Testis (tissue), 3 donors: Measurements from ENCODE around the gene HPD. TPM values are rescaled to one million over a fixed set of nuclear protein-coding genes. Genes with fewer than 3 reads are reported as not detected.
"Not testable (repeated sequence)": the region's sequence is repeated elsewhere in the genome, so short reads cannot be mapped to it uniquely, and the experiment has no call there.

Experiments used
- DNase-seq: peaks from one replicate; pipeline ENCODE4 v3.0.0-alpha.2; 2019
- H3K27ac ChIP-seq, 2 donors: fragments of 200-600 bp; sonication (generic); one replicate each; pipeline ENCODE4 v1.5.1; 2019
- H3K27me3 ChIP-seq: fragments of 200-600 bp; sonication (generic); one replicate; pipeline ENCODE4 v1.5.1; 2019
- H3K36me3 ChIP-seq: fragments of 200-600 bp; sonication (generic); one replicate; pipeline ENCODE4 v1.5.1; 2017; ENCODE audit warnings: low read depth; ENCODE audit errors: missing control alignments
- H3K4me1 ChIP-seq: fragments of 200-600 bp; sonication (generic); one replicate; pipeline ENCODE4 v1.5.1; 2019
- H3K4me3 ChIP-seq, 2 donors: fragments of 200-600 bp; sonication (generic); one replicate each; pipeline ENCODE4 v1.5.1; 2017 to 2019
- H3K9me3 ChIP-seq: fragments of 200-600 bp; sonication (generic); one replicate; pipeline ENCODE4 v1.5.1; 2017
- POLR2A ChIP-seq: fragments of 450-650 bp; IDR thresholded peaks from one replicate; pipeline ENCODE4 v1.6.1; 2017; ENCODE audit warnings: antibody characterized with exemption, mild to moderate bottlenecking, moderate library complexity
- WGBS, 2 donors: methylation state at CpG; one replicate each; pipeline ENCODE4 v1.1.5; 2018; 5-methylcytosine and 5-hydroxymethylcytosine counted together
- intact Hi-C: fragments of 100-400 bp; cut with DNase I; formaldehyde crosslinking; loops from one replicate; pipeline ENCODE4 v1.15.1; 2023; ENCODE audit warnings: low total_unique reads
- polyA plus RNA-seq: library from polyadenylated mRNA; stranded (reverse); fragments of 350-450 nt; fragmentation: Illumina TruSeq; extraction: RNeasy Lipid Tissue Mini Kit (QIAGEN cat#74804); gene quantifications from one replicate; pipeline ENCODE4 v1.2.3, GENCODE V29; 2014; ENCODE audit warnings: low read depth, low replicate concordance; ENCODE audit not compliant: insufficient read depth
- total RNA-seq, 2 donors: library from RNA; depleted of rRNA; stranded (reverse); fragments of >200 nt; gene quantifications; one replicate each; pipeline ENCODE4 v1.2.3, GENCODE V29; 2016
- TF ChIP-seq, protein P1 (sequence below), 3 experiments: fragments of 450-650 bp in 2 of 3; fragments of 200-600 bp in 1 of 3; sonication (generic) in 1 of 3; IDR thresholded peaks; one replicate each; pipeline ENCODE4 v1.5.1; 2016 to 2019; ENCODE audit warnings: antibody characterized with exemption in 3 of 3, mild to moderate bottlenecking in 2 of 3, moderate library complexity in 1 of 3

HPD gene
- total and polyA plus RNA-seq, 3 donors from 2014 or later: 5.9 to 11.6 (median 10.6) TPM

GRCh38 chr12:121793838-121794533 is 64.7 kb downstream of the HPD start:
- Histone ChIP-seq H3K27me3 (no peaks in the 10 kb centered on the region), H3K4me3 (peak overlapping the region; percentile 53 to 59), H3K27ac (peak overlapping the region in 1 of 2 donors; percentile 78), H3K36me3 (no peaks in the 10 kb centered on the region), H3K9me3 (no peaks in the 10 kb centered on the region), H3K4me1 (peaks cover 55% of the 10 kb centered on the region)
- peak; percentile 91 for DNase-seq
- intact Hi-C loops: loop anchor here (2.0 to 5.0 kb wide), 2 partner anchors 17 to 92 kb away; no protein-coding TSS in a partner anchor
- TF ChIP-seq POLR2A: no peak
- TF ChIP-seq, protein P1, sequence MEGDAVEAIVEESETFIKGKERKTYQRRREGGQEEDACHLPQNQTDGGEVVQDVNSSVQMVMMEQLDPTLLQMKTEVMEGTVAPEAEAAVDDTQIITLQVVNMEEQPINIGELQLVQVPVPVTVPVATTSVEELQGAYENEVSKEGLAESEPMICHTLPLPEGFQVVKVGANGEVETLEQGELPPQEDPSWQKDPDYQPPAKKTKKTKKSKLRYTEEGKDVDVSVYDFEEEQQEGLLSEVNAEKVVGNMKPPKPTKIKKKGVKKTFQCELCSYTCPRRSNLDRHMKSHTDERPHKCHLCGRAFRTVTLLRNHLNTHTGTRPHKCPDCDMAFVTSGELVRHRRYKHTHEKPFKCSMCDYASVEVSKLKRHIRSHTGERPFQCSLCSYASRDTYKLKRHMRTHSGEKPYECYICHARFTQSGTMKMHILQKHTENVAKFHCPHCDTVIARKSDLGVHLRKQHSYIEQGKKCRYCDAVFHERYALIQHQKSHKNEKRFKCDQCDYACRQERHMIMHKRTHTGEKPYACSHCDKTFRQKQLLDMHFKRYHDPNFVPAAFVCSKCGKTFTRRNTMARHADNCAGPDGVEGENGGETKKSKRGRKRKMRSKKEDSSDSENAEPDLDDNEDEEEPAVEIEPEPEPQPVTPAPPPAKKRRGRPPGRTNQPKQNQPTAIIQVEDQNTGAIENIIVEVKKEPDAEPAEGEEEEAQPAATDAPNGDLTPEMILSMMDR (IDR thresholded peaks at IDR 0.05): peak; percentile 97 to 100 (median 99)
- 0% methylated on average over 20 to 45 of the region's 59 CpGs for WGBS, 2 donors

- intact Hi-C loops: loop anchor here (5.0 kb wide), 1 partner anchor 91 kb away; no protein-coding TSS in a partner anchor
- no peaks in the 10 kb centered on the region for H3K27me3 ChIP-seq
- 1% methylated on average over 31 of the region's 36 CpGs; no CpG with 5 or more reads in 1 of the 2 donors for WGBS, 2 donors
- peaks cover 49% of the 10 kb centered on the region for H3K4me1 ChIP-seq
- no peak for DNase-seq
- H3K27ac ChIP-seq: peak within 1 kb of the TSS; percentile 64 to 78
- TF ChIP-seq, protein P1 (IDR thresholded peaks at IDR 0.05): no peak
- no peak for TF ChIP-seq POLR2A
- H3K4me3 ChIP-seq: peak within 1 kb of the TSS; percentile 53 to 59
- H3K36me3 ChIP-seq: no peaks in the 10 kb centered on the region
- no peaks in the 10 kb centered on the region for H3K9me3 ChIP-seq
Observed at GRCh38 chr12:121793440-121793837, 65.2 kb downstream of the HPD start, which contains the start of gene RHOF. TSS of gene RHOF (minus strand) at chr12:121793688. CDS start at chr12:121793633, 55 bp downstream.

DNA sequence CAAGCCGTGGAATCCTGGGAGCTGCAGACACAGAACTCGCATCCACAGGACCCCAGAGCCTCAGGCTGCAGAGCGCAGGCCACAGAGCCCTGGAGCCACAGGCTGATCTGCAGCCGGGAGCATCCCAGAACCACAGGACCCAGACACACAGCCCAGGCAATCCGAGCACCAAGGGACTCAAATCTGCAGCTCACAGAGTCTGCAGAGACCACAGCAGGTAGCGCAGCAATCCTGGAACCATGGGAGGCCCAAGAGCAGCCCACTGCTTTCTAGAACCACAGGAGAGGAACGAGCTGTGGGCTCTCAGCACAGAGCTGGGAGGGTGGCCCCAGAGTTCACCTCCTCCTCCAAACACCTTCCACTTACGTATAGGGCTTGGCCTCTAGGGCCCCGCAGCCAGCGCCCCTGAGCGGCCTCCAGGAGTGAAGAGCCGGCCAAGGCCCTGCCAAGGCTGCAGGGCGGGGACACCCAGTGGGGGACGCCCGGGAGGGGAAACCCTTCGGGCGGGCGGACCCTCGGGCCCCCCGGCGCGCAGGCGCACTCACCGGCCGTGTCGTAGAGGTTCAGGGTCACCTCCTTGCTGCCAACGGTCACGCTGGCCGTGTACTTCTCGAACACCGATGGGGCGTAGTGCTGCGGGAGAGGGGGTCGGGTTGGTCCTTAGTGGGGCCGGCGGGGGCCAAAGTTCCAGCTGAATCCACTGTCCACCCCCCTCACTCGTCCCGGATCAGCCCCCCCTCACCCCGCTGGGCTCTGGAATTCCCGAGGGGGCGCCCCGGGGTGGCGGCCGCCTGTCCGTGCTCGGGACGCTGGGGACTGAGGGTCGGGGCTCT is 65.8 kb downstream of the HPD start:
- Histone ChIP-seq H3K9me3 (no peaks in the 10 kb centered on the region), H3K36me3 (no peaks in the 10 kb centered on the region), H3K27ac (peak overlapping the region; percentile 35 to 53), H3K4me1 (peaks cover 43% of the 10 kb centered on the region), H3K4me3 (peak overlapping the region; percentile 53 to 59), H3K27me3 (no peaks in the 10 kb centered on the region)
- 16 to 34% methylated on average over 8 to 48 of the region's 48 CpGs for WGBS, 2 donors
- intact Hi-C loops: loop anchor here (5.0 kb wide), 1 partner anchor 91 kb away; no protein-coding TSS in a partner anchor
- DNase-seq: no peak
- no peak for TF ChIP-seq POLR2A
- TF ChIP-seq, protein P1 (IDR thresholded peaks at IDR 0.05): no peak

DNA sequence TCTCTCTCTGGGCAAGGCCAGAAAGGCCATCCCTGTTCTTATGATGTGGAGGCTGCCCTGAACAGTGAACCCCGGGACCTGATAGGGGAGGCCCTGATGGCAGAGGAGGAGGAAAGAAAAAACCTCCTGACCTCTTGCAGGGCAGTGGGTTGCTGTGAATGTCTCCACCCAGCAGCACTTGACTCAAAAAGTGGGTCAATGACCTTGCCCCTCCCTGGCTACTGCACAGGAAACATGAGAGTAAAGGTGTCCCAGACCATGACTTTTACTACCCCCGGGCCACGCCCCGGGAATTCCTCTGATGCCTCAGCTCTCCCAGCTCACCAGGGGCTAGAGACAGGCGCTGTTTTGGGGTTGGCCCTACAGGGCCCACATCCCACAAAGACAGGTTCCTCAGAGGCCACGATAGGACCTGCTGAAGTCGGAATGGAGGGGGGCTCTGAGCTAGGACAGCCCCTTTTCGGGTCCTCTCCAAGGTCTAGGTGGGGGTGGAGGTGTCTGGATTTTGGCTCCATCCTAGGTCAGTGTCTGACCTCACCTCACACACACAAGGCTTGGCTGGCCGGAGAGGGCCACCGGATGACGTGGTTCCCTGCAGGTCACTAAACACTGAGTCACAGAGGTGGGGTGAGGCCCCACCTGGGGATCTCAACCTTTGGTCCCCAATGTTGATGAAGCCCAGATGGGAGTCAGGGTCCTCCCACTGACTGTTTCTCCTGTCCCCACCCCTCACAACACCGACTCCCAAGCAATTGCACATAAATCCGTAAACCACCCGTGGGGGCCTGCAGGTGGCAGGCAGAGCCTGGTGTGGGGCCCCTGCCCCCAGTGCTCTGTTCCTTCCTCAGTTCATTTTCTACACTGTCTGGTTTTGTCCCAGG is 66.7 kb downstream of the HPD start:
- H3K9me3 ChIP-seq: no peaks in the 10 kb centered on the region
- DNase-seq: no peak

DNA sequence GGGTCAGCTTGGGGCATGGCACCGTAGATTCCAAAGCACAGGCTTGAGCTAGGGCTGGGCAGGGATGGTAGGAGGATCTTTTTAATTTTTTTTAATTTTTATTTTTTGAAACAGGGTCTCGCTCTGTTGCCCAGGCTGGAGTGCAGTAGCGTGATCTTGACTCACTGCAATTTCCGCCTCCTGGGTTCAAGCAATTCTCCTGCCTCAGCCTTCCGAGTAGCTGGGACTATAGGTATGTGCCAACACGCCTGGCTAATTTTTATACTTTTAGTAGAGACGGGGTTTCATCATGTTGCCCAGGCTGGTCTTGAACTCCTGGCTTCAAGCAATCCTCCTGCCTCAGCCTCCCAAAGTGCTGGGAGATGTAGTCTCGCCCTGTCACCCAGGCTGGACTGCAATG is 67.9 kb downstream of the HPD start:
- H3K27ac ChIP-seq, H3K4me3 ChIP-seq, DNase-seq, H3K27me3 ChIP-seq, H3K36me3 ChIP-seq, H3K9me3 ChIP-seq: not testable (repeated sequence)
- H3K4me1 ChIP-seq: peaks cover 23% of the 10 kb centered on the region
- intact Hi-C loops: loop anchor here (5.0 kb wide), 1 partner anchor 88 kb away; no protein-coding TSS in a partner anchor
- 94 to 96% methylated on average over 8 of the region's 8 CpGs for WGBS, 2 donors

More for the DNA sequence above, 66.7 kb downstream of the HPD start:
- TF ChIP-seq POLR2A: no peak
- TF ChIP-seq, protein P1 (IDR thresholded peaks at IDR 0.05): no peak
- 75 to 88% methylated on average over 5 to 13 of the region's 14 CpGs for whole genome bisulfite sequencing, 2 donors
- Histone ChIP-seq H3K27me3 (no peaks in the 10 kb centered on the region), H3K4me3 (no peak overlapping the region), H3K36me3 (no peaks in the 10 kb centered on the region), H3K4me1 (peaks cover 34% of the 10 kb centered on the region), H3K27ac (no peak overlapping the region)
- intact Hi-C loops: loop anchor here (5.0 kb wide), 1 partner anchor 90 kb away; no protein-coding TSS in a partner anchor
